SW480 (cell line): ENCODE data around the gene NUFIP2.
"Not testable (repeated sequence)": the region's sequence is repeated elsewhere in the genome, so short reads cannot be mapped to it uniquely, and the experiment has no call there.

ENCODE experiments used
- DNase-seq: peaks from one replicate; pipeline ENCODE4 v3.0.0-alpha.2; 2016; ENCODE audit warnings: low spot score

The NUFIP2 gene

DNA sequence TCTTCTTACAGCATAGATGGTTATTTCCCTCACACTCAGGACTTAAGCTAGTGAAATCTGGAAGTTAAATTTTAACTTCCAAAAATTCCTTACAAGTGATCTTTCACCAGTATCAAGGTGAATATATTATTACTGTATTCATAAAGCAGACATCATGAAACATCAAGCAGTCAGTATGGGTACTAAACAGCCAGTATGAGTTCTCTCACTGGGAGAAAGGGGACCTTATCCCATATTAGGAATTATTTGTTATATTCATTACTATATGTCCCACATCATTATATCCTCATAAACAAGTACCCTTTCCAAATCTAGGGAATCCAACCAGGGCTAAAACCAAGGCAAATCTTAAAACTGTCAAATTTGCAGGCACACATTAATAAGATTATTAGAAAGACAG, 15.3 kb downstream of the NUFIP2 start:
- no peak for DNase-seq

GRCh38 chr17:29273924-29274323, 20.0 kb downstream of the NUFIP2 start:
- no peak for DNase-seq

- DNase-seq: not testable (repeated sequence)
These were observed 22.0 kb downstream of the NUFIP2 start for GRCh38 chr17:29271980-29272379.

GRCh38 chr17:29263916-29264315, 30.0 kb downstream of the NUFIP2 start:
- no peak for DNase-seq

GRCh38 chr17:29257756-29258155, 36.2 kb downstream of the NUFIP2 start:
- DNase-seq: no peak

- no peak for DNase-seq
These were observed 37.0 kb downstream of the NUFIP2 start for GRCh38 chr17:29256735-29257466.

DNA sequence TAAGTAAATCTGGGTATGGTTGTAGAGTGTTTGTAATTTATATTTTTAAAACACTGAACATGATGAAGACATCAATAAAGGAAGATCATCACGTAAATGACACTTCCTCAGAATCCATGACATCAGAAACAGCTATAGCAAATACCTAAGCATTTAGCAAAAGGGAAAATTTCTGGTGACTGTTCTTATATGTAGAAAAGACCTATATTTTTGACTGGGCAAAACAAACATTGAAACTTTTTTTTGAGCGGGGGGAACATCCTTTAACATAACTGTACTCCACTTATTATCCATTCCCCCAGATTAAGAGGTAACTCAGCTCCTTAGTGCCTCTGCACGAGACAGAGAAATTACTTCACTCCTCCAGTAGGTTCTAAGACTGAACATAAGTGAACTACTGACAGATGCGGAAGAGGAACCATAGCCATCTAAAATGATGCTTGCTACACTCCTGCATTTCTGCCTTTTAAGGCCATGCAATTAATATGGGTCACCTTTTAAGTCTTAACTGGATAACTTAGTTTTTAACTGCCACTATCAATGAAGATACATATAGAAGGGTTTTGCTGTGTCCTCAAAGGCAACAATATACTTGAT, 37.9 kb downstream of the NUFIP2 start:
- no peak for DNase-seq

- no peak for DNase-seq
These were observed 40.9 kb downstream of the NUFIP2 start for GRCh38 chr17:29253037-29253436.

GRCh38 chr17:29252101-29252791, 41.7 kb downstream of the NUFIP2 start:
- peak; percentile 17 for DNase-seq

- DNase-seq: no peak
These were observed 42.8 kb downstream of the NUFIP2 start for GRCh38 chr17:29251184-29251583.

DNA sequence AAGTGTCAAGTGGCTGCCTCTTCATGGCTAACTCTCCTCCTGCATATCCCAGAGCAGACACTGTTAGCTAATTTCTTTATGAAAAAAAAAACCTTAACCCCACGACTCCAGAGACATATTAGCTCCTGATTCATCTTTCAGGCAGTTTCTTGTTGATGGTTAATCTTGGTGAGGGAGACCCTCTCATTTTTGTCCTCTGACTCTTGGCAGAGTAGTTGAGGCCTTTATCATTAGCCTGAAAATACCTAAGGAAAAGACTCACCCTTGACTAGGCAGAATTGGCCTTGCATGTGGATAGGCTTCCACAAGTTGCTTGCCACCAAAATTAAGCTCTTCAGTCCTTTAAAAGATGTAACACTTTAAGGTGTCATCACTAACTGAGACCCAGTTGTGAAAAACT, 43.3 kb downstream of the NUFIP2 start:
- DNase-seq: no peak

DNA sequence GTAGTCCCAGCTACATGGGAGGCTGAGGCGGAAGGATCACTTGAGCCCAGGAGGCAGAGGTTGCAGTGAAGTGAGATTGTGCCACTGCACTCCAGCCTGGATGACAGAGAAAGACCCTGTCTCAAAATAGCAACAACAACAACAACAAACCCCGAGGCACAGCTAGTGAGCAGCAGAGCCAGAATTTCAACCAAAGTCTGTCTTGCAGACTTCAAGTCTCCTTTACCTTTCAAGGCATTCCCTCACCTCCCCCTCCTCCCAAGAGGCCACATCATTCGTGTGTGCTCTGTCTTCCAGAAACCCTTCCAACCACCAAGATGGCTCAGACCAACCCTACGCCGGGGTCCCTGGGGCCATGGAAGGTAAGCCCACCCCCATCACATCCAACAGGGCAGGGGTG, 45.1 kb downstream of the NUFIP2 start:
- no peak for DNase-seq

GRCh38 chr17:29247219-29247618, 46.7 kb downstream of the NUFIP2 start:
- DNase-seq: no peak

DNA sequence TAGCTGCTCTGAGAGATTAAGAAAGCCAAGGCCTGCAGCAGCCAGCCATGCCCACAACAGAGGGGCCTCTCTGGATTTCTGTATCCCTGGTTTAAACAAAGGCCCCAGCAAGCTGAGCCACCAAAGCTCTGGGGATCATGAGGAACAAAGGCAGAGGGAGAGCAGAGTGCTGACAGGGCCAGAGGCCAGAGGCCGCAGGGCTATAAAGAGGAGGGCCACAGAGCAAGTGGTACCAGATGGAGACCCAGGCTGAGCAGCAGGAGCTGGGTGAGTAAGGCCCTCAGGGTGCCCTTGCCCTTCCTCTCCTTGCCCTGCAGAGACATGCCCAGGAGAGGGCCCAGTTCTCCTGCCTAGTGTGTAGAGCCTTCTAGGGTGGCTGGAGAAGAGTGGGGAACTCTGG, 47.3 kb downstream of the NUFIP2 start, which contains the start of gene CRYBA1:
Gene CRYBA1 (plus strand): TSS at position 232 of the 400 bp plus-strand sequence. CDS start 5 bp downstream, at position 237.
- DNase-seq: no peak

GRCh38 chr17:29245401-29245800, 48.5 kb downstream of the NUFIP2 start:
- DNase-seq: no peak

- DNase-seq: peak; percentile 27
These were observed 50.2 kb downstream of the NUFIP2 start for GRCh38 chr17:29243792-29244191.

- DNase-seq: no peak
These were observed 51.2 kb downstream of the NUFIP2 start for GRCh38 chr17:29242790-29243189.

GRCh38 chr17:29242051-29242450, 51.9 kb downstream of the NUFIP2 start:
- DNase-seq: no peak

DNA sequence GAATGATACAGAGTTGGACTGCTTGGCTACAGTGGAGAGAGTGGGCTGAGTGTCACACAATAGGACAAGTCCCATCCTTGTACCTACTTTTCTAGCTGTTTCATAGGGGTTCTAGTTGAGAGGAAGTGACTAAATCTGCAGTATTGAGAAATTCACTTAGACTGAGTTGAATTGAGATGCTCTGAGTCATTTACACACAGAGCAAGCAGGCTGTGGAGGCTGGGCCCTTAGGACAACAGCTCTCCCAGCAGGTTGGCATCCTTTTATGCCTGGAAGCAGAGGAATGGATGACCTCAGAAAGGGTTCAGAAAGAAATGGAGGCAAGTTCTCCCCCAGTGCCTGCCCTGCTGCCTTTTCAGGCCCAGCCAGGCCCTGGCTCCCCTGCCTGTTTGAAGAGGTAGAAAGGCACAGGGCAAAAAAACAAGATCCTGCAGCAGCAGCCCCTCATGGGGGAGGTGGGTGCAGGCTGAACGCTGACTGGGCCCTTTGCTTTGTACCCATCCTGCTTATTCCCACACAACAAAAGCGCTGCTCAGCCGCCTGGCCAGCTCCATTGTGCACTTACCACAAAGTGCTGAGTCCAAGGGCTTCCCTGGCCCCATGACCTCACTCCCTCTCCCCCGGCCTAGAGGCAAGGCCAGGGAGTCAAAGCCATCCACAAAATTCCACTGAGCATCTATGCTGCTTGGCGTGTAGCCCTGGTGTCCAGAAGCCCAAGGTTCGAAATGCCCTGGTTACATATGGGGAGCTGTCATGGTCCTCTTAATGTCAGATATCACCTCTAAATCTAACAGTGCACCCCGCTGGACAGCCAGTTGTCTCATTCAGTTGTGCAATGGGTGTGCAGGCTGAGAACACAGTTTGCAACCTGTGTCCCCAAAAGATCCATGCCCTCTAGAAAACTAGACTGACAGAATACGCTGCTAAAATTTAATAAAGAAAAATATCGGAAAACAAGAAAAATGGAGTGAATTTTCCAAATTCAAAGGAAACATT, 52.7 kb downstream of the NUFIP2 start:
- peak; percentile 79 for DNase-seq

DNA sequence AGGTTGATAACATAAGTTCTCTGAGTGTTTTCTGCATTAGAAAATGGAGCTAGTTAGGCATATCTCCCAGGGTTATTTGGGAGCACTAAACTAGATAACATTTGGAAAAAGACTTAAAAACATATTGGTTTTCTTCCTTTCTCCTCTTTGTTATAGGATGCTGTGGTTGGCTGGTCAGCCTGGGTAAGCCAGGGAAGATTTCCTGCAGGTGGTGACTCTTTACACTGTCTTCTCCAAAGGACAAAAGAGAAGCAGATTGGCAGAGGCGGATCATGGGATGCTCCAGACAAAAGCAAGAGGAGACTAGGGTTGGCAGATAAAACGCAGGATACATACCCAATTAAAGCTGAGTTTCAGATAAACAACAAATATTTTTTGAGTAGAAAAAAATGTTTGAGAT, 53.5 kb downstream of the NUFIP2 start:
- no peak for DNase-seq

DNA sequence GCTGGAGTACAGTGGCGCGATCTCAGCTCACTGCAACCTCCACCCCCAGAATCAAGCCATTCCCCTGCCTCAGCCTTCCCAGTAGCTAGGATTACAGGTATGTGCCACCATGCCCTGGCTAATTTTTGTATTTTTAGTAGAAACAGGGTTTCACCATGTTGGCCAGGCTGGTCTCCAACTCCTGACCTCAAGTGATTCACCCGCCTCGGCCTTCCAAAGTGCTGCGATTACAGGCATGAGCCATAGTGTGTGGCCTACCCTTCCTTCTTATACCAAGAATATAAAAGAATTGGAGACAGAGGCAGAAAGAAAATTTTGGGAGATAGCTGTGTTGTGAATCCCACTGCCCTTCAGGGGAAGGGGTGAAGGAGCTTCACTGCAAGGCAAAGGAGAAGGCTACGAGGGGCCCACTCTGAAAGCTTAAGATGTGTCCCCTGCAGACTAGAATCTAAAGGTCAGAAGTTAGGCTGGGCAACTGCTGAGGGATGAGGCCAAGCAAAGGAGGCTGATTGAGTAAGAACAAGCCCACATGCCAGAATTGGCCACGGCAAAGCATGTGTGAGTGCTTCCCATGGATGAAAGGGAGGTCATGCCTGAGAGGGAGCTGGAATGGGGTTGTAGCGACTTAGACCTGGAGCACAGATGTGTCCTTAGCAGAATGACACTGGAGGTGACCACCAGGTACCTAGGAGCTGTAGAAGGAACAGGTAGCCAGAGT, 55.7 kb downstream of the NUFIP2 start:
- DNase-seq: no peak
